HL-60 (cell line): ENCODE measurements around the gene PPIL3.

Experiments used
- DNase-seq, 2 experiments: peaks; one replicate each; pipeline ENCODE4 v3.0.0-alpha.2; 2010 to 2020; ENCODE audit warnings: low read depth in 1 of 2, low spot score in 1 of 2
- H3K27ac ChIP-seq: fragments of 250-450 bp; sonication (Bioruptor Pico); replicated peaks from 2 replicates; pipeline ENCODE4 v1.5.1; 2020; ENCODE audit warnings: mild to moderate bottlenecking, moderate library complexity
- H3K27me3 ChIP-seq: fragments of 250-450 bp; sonication (Bioruptor Pico); 2 replicates; pipeline ENCODE4 v1.5.1; 2021; ENCODE audit warnings: mild to moderate bottlenecking, moderate library complexity; ENCODE audit not compliant: insufficient read depth, poor library complexity, severe bottlenecking
- H3K4me3 ChIP-seq: replicated peaks from 2 replicates; pipeline ENCODE4 v1.5.1; 2011; ENCODE audit warnings: mild to moderate bottlenecking, control low read depth, low read length; ENCODE audit not compliant: insufficient read depth
- GABPA ChIP-seq: IDR thresholded peaks from 2 replicates; pipeline ENCODE4 v1.6.1; 2012; ENCODE audit warnings: low read depth
- POLR2AphosphoS5 ChIP-seq: IDR thresholded peaks from 2 replicates; pipeline ENCODE4 v1.6.1; 2012; ENCODE audit warnings: low read depth
- SPI1 ChIP-seq: IDR thresholded peaks from 2 replicates; pipeline ENCODE4 v1.6.1; 2012; ENCODE audit warnings: low read depth, mild to moderate bottlenecking, borderline replicate concordance
- TF ChIP-seq, protein P1 (sequence below): IDR thresholded peaks from one replicate; pipeline ENCODE4 v1.5.1; 2011; ENCODE audit warnings: low read length, control low read depth, inconsistent platforms; ENCODE audit not compliant: insufficient read depth
- TF ChIP-seq, protein P2 (sequence below): IDR thresholded peaks from 2 replicates; pipeline ENCODE4 v1.6.1; 2012; ENCODE audit warnings: low read depth; ENCODE audit not compliant: insufficient replicate concordance

Gene PPIL3

GRCh38 chr2:200878289-200878880 is 10.5 kb downstream of the PPIL3 start:
- no peak overlapping the region for H3K4me3 ChIP-seq
- DNase-seq: no peak
- H3K27me3 ChIP-seq: no peaks in the 10 kb centered on the region
- TF ChIP-seq GABPA: no peak
- TF ChIP-seq, protein P1, sequence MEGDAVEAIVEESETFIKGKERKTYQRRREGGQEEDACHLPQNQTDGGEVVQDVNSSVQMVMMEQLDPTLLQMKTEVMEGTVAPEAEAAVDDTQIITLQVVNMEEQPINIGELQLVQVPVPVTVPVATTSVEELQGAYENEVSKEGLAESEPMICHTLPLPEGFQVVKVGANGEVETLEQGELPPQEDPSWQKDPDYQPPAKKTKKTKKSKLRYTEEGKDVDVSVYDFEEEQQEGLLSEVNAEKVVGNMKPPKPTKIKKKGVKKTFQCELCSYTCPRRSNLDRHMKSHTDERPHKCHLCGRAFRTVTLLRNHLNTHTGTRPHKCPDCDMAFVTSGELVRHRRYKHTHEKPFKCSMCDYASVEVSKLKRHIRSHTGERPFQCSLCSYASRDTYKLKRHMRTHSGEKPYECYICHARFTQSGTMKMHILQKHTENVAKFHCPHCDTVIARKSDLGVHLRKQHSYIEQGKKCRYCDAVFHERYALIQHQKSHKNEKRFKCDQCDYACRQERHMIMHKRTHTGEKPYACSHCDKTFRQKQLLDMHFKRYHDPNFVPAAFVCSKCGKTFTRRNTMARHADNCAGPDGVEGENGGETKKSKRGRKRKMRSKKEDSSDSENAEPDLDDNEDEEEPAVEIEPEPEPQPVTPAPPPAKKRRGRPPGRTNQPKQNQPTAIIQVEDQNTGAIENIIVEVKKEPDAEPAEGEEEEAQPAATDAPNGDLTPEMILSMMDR: no peak
- TF ChIP-seq POLR2AphosphoS5: no peak
- TF ChIP-seq SPI1: no peak
- TF ChIP-seq, protein P2, sequence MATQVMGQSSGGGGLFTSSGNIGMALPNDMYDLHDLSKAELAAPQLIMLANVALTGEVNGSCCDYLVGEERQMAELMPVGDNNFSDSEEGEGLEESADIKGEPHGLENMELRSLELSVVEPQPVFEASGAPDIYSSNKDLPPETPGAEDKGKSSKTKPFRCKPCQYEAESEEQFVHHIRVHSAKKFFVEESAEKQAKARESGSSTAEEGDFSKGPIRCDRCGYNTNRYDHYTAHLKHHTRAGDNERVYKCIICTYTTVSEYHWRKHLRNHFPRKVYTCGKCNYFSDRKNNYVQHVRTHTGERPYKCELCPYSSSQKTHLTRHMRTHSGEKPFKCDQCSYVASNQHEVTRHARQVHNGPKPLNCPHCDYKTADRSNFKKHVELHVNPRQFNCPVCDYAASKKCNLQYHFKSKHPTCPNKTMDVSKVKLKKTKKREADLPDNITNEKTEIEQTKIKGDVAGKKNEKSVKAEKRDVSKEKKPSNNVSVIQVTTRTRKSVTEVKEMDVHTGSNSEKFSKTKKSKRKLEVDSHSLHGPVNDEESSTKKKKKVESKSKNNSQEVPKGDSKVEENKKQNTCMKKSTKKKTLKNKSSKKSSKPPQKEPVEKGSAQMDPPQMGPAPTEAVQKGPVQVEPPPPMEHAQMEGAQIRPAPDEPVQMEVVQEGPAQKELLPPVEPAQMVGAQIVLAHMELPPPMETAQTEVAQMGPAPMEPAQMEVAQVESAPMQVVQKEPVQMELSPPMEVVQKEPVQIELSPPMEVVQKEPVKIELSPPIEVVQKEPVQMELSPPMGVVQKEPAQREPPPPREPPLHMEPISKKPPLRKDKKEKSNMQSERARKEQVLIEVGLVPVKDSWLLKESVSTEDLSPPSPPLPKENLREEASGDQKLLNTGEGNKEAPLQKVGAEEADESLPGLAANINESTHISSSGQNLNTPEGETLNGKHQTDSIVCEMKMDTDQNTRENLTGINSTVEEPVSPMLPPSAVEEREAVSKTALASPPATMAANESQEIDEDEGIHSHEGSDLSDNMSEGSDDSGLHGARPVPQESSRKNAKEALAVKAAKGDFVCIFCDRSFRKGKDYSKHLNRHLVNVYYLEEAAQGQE: no peak
- H3K27ac ChIP-seq: no peak overlapping the region

GRCh38 chr2:200877443-200877842 is 11.4 kb downstream of the PPIL3 start:
- Histone ChIP-seq H3K27me3 (no peaks in the 10 kb centered on the region), H3K4me3 (no peak overlapping the region), H3K27ac (no peak overlapping the region)
- no peak for TF ChIP-seq POLR2AphosphoS5
- no peak for TF ChIP-seq GABPA
- no peak for TF ChIP-seq SPI1
- TF ChIP-seq, protein P2: no peak
- TF ChIP-seq, protein P1: no peak
- no peak for DNase-seq

DNA sequence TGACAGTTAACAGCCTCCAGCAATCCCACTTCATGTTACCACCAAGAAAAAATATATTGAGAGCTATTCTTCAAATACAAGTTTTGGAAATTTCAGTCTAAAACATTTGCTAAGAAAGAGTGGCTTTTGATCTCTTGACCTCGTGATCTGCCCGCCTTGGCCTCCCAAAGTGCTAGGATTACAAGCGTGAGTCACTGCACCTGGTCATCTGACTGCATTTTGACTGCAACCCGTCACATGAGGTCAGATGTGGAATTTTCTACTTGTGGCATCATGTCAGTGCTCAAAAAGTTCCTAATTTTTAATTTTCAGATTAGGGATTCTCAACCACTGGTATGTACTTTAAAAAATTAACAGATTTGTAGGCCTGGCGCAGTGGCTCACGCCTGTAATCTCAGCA is 15.3 kb downstream of the PPIL3 start:
- TF ChIP-seq SPI1: no peak
- TF ChIP-seq, protein P1: no peak
- no peak for TF ChIP-seq POLR2AphosphoS5
- no peak for TF ChIP-seq GABPA
- TF ChIP-seq, protein P2: no peak
- Histone ChIP-seq H3K27ac (no peak overlapping the region), H3K27me3 (no peaks in the 10 kb centered on the region), H3K4me3 (no peak overlapping the region)
- no peak for DNase-seq
